ENCODE data around the gene DOCK1.

DNA sequence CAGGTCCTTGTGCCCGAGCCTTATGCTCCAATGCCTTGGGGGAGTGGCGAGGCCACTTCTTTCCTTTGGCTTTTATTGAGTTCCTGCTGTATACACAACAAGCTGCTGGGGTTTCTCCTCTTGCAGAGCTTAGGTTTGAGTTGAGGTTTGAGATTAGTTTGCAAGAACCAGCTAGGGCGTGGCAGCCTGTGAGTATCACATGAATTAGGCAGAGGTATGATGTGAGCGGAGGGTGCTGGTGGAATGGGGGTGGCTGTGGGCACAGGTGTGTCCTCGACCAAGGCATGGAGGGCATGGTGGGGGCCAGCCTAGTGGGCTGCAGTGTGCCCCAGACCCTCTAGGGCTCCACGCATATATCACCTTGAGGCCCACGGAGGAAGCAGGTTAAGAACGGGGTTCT, 123.3 kb downstream of the DOCK1 start:
- TF ChIP-seq POLR2AphosphoS5 (IDR thresholded peaks at IDR 0.05; ENCODE audit: low read depth, low read length): no peak
- no peak for TF ChIP-seq PAX5 (IDR thresholded peaks at IDR 0.05; ENCODE audit: insufficient read depth, low read length, severe bottlenecking)

Data from GM12891 (cell line).